Measurements from ENCODE around the gene HYAL1.
"Not testable (repeated sequence)": the region's sequence is repeated elsewhere in the genome, so short reads cannot be mapped to it uniquely, and the experiment has no call there.

Gene HYAL1

DNA sequence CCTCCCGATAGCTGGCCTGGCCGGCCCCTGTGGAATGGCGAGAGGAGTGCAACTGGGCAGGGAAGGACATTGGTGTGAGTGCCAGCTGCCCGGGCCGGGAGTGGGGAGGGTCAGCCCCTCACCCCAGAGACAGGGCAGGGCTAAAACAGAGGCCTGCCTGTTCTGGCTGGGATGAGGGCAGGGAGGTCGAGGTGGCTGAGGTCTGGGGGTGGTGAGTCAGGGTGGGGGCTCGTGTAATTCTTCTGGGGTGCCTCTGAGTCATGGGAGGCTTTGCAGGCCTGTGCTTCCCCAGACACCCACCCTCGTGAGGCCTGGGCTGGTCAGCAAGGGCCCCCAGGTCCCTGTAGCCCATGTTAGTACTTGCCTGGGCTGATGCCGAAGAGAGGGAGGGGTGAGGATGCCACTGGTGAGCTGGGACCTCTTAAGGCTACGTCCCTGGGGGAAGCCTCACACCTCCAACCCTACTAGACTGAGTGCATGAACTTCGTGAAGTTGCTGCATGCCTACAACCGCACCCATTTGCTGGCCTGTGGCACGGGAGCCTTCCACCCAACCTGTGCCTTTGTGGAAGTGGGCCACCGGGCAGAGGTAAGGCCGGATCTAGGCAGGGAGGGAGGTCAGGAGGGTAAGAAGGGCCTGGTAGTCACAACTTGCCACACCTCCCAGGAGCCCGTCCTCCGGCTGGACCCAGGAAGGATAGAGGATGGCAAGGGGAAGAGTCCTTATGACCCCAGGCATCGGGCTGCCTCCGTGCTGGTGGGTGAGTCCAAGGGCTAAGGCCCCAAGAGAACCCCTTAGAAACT is 32.8 kb downstream of the HYAL1 start:
- no peak for DNase-seq

DNA sequence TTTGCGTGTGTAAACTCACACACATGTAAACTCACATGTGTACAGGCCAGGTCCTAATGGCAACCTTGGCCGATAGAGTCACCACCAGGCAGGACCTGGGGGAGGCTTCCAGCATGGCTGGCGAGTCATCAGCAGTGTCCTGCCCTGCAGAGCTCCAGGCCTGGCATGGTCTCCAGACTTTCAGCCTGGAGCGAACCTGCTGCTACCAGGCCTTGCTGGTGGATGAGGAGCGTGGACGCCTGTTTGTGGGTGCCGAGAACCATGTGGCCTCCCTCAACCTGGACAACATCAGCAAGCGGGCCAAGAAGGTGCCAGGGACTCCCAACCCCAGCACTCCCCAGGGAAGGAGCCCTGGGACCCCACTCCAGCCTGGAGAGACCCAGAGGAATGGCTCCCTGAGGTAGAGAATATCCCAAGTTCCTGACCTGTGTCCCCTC is 33.4 kb downstream of the HYAL1 start:
- no peak for DNase-seq

DNA sequence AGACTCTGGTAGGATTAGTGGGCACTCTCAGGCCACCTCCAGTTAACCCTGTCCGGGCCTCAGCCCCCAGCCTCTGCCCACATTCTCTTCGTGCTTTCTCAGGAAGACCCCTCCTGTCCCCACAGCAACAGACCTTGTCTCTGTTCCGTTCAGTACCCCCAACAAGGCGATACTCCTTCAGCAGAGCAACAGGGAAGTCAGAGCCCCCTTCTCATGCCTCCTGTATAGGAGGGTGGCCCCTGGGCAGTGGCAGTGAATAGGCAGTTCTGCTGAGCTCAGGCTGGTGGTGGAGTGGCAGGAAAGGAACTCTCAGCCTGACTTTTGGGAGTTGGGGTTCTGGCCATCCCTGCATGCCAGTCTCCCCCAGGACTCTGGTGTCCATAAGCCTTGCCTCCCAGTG is 33.9 kb downstream of the HYAL1 start:
- no peak for DNase-seq

DNA sequence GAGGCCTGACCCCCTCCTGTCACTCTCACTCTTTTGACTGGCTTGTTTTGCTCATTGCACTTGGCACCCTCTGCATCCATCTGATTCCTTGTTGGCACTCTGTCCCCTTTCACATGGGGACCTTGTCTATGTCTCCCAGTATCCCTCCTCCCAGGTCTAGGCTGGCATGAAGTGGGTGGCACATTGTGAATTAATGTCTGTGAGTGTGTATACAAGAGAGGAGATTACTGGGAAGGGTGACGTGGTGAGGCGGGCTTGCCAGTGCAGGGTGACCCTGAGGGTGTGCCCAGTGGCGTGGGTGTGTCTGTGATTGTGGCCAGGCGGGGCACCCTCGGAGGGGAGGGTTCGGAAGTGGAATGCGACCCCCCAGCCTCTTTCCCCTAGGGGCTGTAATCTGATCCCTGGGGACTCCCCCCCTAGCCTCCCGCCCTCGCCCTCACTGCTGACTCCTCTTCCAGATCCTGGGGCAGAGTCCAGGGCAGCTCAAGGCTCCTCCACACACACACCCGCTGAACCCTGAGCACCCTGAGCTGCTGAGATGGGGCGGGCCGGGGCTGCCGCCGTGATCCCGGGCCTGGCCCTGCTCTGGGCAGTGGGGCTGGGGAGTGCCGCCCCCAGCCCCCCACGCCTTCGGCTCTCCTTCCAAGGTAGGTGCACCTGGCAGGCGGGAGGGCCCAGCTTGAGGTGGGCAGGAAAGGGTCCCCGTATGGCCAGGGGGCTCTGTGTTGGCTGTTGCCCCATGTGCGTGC is 34.5 kb downstream of the HYAL1 start, which contains the start of gene SEMA3B:
Gene SEMA3B, plus strand, starts transcription at position 445 of the 749 bp plus-strand sequence. Its CDS starts 94 bp downstream, at position 539.
- DNase-seq, result no peak

DNA sequence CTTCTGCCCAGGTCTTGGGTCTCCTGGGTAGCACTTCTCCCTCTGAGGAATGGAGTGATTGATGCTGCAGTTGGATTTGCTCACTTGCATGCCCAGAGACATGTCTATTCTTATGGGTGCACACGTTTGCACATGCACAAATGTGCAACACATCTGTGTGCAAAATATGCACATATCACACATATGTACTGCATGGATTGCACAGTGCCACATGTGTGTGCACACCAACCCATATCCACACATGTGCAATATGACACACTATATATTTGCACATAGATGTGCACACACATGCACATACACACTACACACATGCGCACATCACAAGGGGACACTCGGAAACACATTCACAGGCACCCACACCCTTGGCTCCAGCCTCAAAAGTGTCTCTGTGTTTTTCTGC is 35.1 kb downstream of the HYAL1 start:
- no peak for DNase-seq

DNA sequence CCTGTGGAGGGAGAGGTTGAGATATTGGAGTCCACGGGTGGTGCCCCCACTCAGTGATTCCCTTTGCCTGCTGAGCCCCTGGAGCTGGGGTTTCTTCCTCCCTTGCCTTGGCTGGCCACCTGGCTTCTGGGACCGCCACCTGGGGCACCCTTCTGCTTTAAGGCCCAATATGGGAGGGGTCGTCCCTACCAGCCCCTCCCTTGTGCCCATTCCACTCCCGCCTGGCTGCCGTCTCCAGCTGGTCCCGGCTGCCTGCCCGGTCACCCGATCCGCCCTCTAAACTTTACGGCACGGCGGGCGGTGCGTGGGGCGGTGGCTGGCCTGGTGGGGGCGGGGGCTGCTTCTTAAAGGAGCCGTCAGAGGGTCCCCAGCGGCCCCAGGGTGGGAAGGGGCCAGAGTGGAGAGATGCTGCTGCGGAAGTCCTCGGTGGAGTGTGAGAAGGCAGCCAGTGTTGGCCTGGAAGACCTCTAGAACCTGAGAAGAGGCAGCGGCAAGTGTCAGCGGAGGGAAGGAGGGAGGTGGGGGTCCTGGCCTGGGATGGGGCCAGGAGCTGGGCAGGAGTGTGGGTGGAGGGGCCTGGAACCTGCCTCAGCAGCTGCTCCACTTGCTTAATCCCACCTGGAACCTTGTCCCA is 36.0 kb downstream of the HYAL1 start:
- no peak for DNase-seq

DNA sequence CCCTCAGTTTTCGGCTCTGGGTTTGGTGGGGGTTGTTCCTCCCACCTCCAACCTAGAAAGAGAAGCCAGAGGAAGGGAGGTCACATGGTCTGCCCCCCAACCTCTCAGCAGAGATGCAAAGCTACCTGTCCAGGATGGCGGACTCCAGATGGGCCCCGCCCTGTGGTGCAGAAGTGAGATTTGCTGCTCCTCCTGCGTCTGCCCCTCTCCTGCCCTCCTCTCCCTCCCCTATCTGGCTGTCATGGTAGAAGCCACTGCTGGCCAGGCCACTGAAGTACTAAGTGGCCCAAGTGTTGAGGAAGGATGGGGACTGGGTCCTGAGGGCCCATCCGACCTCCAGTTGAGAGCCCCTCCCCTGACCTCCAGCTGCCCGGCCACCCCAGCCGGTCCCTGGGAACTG is 36.5 kb downstream of the HYAL1 start:
- DNase-seq, result no peak

DNA sequence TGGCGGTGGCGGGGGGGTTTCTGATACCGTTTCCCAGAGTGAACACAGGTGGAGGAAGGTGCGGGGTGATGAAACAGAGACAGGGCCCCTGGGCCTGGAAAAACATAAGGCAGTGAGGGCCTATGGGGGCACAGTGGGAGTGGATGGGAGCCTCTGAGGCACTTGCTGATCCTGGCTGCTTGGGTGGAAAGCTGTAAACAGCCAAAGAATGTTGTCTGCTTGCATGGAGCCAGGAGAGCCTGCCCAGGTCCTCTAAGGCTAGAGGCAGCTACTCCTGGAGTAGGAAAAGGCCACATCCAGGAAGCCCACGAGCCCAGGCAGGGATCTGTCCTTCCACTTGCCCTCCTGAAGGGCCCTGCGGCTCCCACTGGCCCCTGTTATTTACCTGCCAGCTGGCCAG is 37.4 kb downstream of the HYAL1 start:
- DNase-seq, result no peak

DNA sequence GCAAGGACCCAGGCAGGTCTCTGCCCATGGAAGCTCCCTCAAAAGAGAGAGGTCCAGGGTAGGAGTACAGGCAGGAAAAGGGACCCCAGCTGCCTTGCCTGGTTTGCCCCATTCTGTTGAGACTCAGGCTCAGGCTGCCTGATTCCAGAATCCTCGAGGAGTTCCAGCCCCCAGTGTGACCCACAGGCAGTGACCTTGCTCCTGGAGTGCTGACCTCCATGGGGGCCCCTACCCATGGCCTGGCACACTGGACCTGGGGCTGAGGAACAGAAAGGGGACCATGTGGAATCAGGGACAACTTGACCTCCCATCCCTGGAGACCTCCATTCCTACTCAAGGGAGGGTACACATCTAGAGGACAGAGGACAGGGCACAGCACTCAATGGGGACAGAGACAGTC is 37.8 kb downstream of the HYAL1 start:
- DNase-seq, result no peak

DNA sequence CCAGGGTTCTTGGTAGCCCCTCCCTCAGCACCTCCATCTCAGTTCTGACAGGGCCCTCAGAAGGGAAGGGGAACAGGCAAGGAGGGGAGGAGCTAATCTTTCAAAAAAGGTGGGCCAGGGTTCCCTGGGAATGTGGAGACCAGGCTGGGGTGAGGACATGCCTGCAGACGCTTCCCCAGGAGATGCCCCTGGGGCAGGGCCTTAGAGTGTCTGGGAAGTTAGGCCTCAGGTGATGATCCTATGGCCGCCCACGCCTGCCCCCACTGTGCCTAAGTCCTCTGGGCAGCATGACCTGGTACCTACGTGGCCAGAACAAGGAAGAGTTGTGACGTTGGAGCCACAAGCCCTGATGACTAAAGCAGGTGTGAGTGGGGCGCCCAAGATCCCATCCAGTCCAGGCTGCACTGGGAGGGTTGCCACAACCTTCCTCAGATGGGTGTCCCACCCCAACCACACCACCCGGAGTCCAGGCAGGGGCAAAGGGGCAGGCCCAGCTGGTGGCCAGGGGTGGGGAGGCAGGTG is 38.3 kb downstream of the HYAL1 start:
- no peak for DNase-seq

DNA sequence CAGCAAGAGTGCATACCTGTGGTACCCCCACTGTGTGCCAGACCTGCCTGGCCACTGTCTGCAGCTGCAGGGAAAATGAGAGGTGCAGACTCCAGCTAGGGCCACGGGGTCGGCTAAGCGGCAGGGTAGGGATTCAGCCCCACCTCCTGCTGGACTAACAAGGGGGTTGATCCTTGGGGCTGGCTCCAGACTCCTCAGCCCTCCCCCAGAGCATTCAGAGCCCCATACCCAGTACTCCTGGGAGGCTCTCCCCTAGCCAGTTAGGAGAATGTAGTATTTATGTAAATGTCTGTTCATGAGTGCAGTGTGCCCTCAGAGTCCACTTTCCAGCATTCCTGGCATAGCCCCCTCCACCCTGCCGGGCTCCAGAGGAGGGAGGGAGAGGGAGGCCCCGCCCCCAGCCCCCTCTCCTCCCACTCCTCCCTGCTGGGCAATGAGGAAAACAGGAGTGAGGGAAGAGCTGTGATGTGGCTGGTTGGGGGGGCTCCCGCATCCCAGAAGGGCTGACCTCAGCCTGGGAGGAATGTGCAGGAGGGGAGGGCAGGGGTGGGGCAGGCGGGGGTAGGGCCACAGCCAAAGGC is 38.9 kb downstream of the HYAL1 start:
- DNase-seq, result no peak

DNA sequence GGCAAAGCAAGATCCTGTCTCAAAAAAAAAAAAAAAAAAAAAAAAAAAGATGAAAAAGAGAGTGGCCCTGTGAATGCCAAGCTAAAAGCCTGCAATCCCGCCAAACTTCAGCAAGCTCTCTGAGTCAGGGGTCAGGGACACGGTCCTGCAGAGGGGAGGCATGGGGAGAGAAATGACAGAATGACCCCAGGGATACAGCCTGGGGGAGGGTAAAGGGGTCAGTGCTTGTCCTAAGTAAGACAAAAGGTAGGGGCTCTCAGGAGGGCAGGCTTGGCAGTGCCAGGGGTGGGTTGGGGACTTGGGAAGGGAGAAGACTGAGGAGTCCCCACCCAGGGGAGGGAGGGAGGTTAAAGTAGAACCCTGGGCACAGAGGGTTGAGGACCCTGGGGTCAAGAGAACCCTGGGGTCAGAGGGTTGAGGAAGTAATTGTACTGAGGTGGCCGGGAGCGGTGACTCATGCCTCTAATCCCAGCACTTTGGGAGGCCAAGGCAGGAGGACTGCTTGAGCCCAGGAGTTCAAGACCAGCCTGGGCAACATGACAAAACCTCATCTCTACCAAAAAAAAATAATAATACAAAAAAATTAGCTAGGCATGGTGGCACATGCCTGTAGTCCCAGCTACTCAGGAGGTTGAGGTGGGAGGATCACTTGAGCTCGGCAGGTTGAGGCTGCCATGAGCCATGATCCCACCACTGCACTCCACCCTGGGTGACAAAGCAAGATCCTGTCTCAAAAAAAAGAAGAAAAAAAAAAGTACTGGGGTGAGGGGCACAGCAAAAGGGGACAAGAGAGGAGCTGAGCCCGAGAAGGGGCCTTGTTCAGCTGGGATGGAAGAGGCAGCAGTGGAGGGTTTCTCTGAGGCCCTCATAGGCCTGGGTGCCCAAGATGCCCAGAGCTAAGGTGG is 39.6 kb downstream of the HYAL1 start:
- DNase-seq, result no peak

DNA sequence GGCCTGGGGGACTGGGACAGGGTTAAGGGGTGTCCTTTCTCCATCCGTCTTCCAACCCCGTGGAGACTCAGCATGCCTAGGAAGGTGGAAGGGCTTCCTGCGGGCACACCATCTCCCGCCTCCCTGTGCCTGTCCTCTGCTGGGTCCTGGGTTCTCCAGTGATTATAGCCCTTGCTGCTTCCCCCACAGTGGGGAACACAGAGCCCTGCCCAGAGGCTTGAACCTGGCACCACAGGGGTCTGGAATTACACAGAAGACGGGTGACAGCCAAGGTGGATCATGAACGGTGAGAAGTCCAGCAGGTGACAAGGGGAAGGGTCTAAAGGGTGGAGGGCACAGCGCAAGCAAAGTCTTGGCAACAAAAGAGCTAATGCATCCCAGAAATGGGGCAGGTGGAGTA is 40.6 kb downstream of the HYAL1 start:
- no peak for DNase-seq

DNA sequence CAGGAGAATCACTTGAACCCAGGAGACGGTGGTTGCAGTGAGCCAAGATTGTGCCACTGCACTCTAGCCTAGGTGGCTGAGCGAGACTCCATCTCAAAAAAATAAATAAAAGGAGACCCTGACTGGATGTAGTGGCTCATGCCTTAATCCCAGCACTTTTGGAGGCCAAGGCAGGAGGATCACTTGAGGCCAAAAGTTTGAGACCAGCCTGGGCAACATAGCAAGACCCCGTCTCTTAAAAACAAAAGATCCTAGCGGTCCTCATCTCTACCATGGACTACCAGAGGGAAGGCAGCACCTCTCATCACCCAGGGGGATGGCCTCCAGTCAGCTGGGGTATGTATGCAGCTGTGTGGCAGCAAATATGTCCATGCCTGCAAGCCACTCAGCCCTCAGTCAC is 41.2 kb downstream of the HYAL1 start:
- DNase-seq, result not testable (repeated sequence)

DNA sequence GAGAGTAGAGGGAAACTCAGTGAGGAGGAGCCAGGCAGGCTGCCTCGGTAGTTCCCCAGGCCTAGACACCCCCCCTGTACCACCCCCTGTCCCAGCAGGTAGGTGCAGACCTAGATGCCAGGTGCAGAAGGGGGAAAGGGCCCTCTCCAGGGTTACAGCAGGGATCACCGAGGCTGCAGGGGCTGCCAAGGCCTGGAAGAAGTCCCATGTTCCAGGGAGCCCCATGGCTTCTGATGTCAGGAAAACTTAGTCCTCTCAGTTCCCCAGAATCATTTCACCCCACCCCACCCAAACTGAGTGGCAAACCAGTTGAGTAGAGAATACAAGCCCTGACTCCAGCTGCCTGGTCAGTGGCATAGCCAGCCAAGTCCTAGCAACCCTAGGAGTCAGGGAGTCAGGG is 41.9 kb downstream of the HYAL1 start:
- DNase-seq, result no peak

DNA sequence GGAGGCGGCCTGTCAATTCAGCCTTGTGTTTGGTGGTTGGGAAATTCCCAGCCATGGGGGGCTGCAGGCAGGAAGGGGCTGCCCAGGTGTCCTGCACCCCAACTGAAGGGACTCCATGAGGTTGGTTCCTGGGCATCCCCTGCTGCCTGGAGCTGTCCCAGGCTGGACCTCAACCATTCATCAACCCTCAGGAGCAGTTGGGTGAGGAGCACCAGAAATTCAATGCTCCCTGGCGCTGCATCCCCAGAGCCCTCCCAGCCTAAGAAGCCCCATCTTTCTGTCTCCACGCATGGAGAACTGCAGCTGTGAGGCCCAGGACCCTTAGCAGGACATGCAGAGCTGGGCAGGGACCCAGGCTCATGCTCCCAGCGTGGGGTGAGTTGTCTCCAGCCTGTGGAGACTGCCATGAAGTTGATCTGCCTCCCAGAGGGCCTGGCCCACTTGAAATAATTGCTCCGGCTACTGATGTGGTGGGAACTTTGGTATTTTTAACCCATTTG is 42.4 kb downstream of the HYAL1 start:
- no peak for DNase-seq

DNA sequence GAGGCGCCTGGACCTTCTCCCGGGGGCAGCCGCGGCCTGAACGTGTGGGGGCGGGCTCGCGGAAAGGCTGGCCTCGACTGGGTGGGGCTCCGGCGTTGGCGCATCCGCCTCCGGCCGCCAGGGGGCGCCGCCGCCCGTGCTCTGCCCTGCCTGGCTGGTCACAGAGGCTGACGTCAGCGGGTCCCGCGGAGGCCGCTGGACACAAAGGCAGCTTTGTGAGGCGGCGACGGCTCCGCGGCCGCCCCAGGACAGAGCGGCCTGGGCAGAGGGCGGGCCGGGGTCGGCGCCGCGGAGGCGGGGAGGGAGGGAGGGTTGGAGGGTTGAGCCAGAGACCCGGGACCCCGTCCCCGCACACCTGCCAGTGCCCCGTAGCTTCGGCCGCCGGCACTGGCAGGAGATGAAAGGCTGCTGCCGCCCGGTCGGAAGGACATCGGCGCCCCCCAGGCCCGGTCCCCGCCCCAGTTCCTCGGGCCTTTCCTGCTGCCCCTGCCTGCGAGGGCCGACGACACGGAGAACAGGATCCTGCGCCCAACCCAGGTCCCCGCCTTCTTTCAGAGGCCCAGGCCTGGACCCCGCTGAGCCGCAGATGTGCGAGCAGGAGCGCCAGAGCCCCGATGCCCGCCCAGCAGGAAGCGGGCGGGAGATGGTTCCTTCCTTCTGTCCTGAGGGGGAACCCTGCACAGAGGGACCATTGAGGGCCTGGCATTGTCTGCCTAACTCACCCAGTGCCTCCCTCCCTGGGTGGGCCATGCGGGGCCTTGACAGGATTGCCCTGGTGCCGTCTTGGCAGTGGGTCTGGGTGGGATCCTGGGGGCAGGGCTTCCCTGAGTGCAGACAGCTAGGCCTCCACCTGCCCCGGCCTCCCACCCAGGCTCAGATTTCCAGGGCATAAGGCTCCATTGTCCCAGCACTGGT is 43.1 kb downstream of the HYAL1 start:
- DNase-seq, result peak; percentile 86

DNA sequence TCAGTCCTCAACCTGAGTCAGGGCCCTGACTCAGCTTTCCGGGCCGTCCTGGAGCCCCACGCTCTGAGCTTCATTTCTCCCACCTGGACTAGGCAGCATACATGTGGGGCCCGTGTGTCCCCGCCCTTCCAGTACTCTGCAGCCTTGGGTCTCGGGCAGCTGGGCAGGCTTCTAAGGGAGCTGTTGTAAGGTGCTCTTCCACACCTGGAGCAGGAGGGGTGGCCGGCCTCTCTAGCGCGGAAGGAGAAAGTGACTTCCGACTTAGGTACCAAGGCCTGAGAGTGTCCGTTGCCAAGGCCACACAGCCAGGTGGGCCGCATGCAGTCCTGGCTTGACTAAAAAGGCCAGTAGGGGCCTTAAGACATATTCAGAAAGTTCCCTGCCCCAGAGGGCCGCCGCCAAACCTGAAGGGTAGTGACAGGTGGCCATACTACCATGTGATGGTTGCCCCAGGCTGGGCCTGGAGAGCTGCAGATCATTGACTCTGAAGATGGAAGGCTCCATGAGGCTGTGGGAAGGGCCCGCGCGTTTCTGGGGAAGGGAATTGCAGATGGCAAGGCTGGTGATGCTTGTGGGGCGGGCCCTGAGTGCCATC is 43.8 kb downstream of the HYAL1 start:
- no peak for DNase-seq

DNA sequence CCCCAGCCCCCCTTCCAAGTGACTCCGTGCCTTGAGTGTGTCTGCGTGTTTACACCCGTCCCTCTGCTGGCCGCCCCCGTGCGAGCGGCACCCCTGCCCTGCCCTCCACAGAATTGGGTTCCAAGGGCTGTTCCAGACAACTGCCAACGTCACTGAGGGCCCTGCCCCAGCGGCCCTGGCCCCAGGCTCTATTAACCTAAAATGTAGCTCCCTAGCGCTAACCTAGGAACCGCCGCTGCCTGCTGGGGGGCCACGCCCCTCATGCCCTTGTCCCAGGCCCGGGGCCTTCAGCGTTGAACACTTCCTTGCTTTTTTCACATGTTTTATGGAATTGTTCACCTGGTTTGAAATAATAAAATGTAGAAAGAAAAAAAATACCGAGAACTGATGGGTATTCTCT is 44.4 kb downstream of the HYAL1 start:
- DNase-seq, result no peak

DNA sequence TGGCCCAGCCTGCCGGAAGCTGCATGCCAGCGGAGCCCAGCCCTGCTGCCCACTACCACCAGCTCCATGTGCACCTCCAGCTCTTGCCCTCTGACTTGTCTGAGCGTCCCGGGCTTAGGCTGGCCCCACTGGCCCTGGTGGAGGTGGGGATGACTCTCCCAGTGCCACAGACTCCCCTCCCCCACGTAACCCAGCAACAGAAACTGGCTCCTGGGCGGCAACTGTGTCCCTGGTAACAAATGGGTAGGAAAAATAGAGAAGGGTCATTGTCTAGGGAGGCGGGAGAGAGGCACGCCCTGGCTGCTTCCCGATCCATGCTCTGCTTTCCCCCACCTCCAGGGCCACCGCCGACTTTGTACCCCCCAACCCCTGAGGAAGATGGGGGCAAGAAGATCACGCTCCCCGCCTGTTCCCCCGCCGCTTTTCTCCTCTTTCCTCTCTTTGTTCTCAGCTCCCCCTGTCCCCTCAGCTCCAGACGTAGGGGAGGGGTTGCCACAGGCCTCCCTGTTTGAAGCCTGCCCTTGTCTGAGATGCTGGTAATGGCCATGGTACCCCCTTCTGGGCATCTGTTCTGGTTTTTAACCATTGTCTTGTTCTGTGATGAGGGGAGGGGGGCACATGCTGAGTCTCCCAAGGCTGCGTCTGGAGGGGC is 45.2 kb downstream of the HYAL1 start:
- DNase-seq, result no peak

Data from CD4-positive, alpha-beta T cell treated with Interleukin-21 for 1 hour (primary cell).